MM.1S (cell line): ENCODE data around the gene ITPRIPL2.

ENCODE experiments used
- EZH2 ChIP-seq: fragments of 300-600 bp; sonication (generic); optimal IDR thresholded peaks from 2 replicates; pipeline ENCODE3; 2017; ENCODE audit warnings: low read depth, mild to moderate bottlenecking, antibody characterized with exemption, low read length, mixed read lengths
- EZH2phosphoT487 ChIP-seq: fragments of 300-600 bp; sonication (generic); IDR thresholded peaks from 2 replicates; pipeline ENCODE4 v1.6.1; 2018; ENCODE audit warnings: antibody characterized with exemption, low read length
- TF ChIP-seq, protein P1 (sequence below): fragments of 300-600 bp; sonication (generic); IDR thresholded peaks from 2 replicates; pipeline ENCODE4 v1.5.1; 2016; ENCODE audit warnings: antibody characterized with exemption, low read length, mixed read lengths

DNA sequence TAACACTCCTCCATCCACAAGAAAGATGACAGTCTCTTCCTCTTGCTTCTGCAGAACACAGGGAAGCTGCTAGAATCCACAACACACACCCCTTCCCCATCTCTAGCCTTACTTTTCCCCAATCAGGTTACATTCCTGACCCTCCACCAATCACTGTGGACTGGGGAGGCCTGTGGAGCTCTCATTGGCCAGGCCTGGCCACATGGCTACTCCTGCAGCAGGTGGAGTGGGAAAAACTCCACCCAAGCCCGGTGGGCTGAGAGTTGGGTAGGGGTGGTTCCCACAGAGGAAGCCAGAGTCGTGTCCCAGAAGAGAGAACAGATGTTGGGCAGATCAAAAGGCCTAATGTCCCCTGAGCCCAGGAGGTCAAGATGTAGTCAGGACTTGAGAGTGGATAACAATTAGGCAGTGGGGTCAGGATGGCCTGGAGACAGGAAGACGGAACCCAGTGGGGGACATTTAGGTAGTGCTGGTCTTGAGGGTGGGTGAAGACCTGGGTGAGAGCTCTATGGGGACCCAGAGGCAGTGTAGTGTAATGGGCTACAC lies 24.3 kb upstream of the ITPRIPL2 start:
- TF ChIP-seq EZH2 (no peak), EZH2phosphoT487 (no peak)
- TF ChIP-seq, protein P1, sequence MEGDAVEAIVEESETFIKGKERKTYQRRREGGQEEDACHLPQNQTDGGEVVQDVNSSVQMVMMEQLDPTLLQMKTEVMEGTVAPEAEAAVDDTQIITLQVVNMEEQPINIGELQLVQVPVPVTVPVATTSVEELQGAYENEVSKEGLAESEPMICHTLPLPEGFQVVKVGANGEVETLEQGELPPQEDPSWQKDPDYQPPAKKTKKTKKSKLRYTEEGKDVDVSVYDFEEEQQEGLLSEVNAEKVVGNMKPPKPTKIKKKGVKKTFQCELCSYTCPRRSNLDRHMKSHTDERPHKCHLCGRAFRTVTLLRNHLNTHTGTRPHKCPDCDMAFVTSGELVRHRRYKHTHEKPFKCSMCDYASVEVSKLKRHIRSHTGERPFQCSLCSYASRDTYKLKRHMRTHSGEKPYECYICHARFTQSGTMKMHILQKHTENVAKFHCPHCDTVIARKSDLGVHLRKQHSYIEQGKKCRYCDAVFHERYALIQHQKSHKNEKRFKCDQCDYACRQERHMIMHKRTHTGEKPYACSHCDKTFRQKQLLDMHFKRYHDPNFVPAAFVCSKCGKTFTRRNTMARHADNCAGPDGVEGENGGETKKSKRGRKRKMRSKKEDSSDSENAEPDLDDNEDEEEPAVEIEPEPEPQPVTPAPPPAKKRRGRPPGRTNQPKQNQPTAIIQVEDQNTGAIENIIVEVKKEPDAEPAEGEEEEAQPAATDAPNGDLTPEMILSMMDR, result no peak
